HG03354 (cell line): ENCODE results near the gene LAIR1.
"Not testable (repeated sequence)": the region's sequence is repeated elsewhere in the genome, so short reads cannot be mapped to it uniquely, and the experiment has no call there.

Source experiments
- ATAC-seq: cut with Tn5 transposase; IDR thresholded peaks from one replicate; pipeline ENCODE4 v1.9.1; 2021; ENCODE audit warnings: mild to moderate bottlenecking; ENCODE audit not compliant: unreplicated experiment, poor library complexity, severe bottlenecking

The LAIR1 gene

GRCh38 chr19:54322295-54322694 lies 42.4 kb downstream of the LAIR1 start:
- ATAC-seq, result not testable (repeated sequence)

- no peak for ATAC-seq
Measured at GRCh38 chr19:54319892-54320670, 44.6 kb downstream of the LAIR1 start.

- ATAC-seq, result no peak
Measured at GRCh38 chr19:54319049-54319448, 45.7 kb downstream of the LAIR1 start.

GRCh38 chr19:54317965-54318240 lies 46.8 kb downstream of the LAIR1 start:
- ATAC-seq, result no peak

- ATAC-seq, result no peak
Measured at GRCh38 chr19:54317108-54317964, 47.4 kb downstream of the LAIR1 start.

GRCh38 chr19:54316746-54317107 lies 48.0 kb downstream of the LAIR1 start:
- ATAC-seq, result no peak

- no peak for ATAC-seq
Measured at GRCh38 chr19:54315956-54316355, 48.8 kb downstream of the LAIR1 start.

- ATAC-seq, result no peak
Measured at GRCh38 chr19:54312436-54313377, 52.0 kb downstream of the LAIR1 start, which contains the start of gene LILRA5. Gene LILRA5 (minus strand): TSS chr19:54313166. CDS start chr19:54313019, 147 bp downstream.

- no peak for ATAC-seq
Measured at GRCh38 chr19:54312011-54312410, 52.7 kb downstream of the LAIR1 start.

- no peak for ATAC-seq
Measured at GRCh38 chr19:54311486-54311885, 53.2 kb downstream of the LAIR1 start.

GRCh38 chr19:54310543-54310942 lies 54.2 kb downstream of the LAIR1 start:
- ATAC-seq, result no peak

- no peak for ATAC-seq
Measured at GRCh38 chr19:54309811-54310210, 54.9 kb downstream of the LAIR1 start.

GRCh38 chr19:54307389-54308020 lies 57.2 kb downstream of the LAIR1 start:
- no peak for ATAC-seq

- ATAC-seq, result no peak
Measured at GRCh38 chr19:54305141-54305540, 59.6 kb downstream of the LAIR1 start.

- ATAC-seq, result no peak
Measured at GRCh38 chr19:54302257-54302656, 62.5 kb downstream of the LAIR1 start.
